Calu3 (cell line): ENCODE data around the gene KCNK10. TPM values are rescaled to one million over a fixed set of nuclear protein-coding genes. Genes with fewer than 3 reads are reported as not detected.

Source experiments
- BruUV-seq: library from RNA; stranded (reverse); fragments of 400-500 nt; replicated peaks from 2 replicates; lab custom pipeline; 2021; lab: Mats Ljungman, UMichigan
- CTCF ChIA-PET: fragments of 300-600 bp; sonication (Branson Sonifier 250); formaldehyde crosslinking; loops from one replicate; lab custom pipeline; 2022; ENCODE audit warnings: antibody characterized with exemption; lab: Charles Lee
- DNase-seq: peaks from one replicate; pipeline ENCODE4 v3.0.0; 2022
- H3K27ac Mint-ChIP-seq: one replicate; pipeline ENCODE4 v1.8.0; 2022; ENCODE audit warnings: mixed read lengths; ENCODE audit not compliant: unreplicated experiment
- H3K27me3 Mint-ChIP-seq: one replicate; pipeline ENCODE4 v1.8.0; 2022; ENCODE audit warnings: mixed read lengths; ENCODE audit not compliant: unreplicated experiment
- H3K36me3 Mint-ChIP-seq: one replicate; pipeline ENCODE4 v1.8.0; 2022; ENCODE audit warnings: mild to moderate bottlenecking, moderate library complexity, mixed read lengths; ENCODE audit not compliant: insufficient read depth, unreplicated experiment
- H3K4me1 Mint-ChIP-seq: one replicate; pipeline ENCODE4 v1.8.0; 2022; ENCODE audit warnings: mild to moderate bottlenecking, low read depth, mixed read lengths; ENCODE audit not compliant: unreplicated experiment
- H3K4me3 Mint-ChIP-seq: one replicate; pipeline ENCODE4 v1.8.0; 2022; ENCODE audit warnings: mild to moderate bottlenecking, low read depth, moderate library complexity, mixed read lengths; ENCODE audit not compliant: unreplicated experiment
- H3K9me3 Mint-ChIP-seq: one replicate; pipeline ENCODE4 v1.8.0; 2022; ENCODE audit warnings: low read depth, mixed read lengths; ENCODE audit not compliant: unreplicated experiment
- CTCF ChIP-seq: fragments of 200-600 bp; IDR thresholded peaks from one replicate; pipeline ENCODE4 v1.8.0; 2022; ENCODE audit warnings: antibody characterized with exemption; ENCODE audit not compliant: unreplicated experiment
- intact Hi-C: fragments of 100-400 bp; cut with micrococcal nuclease; formaldehyde crosslinking; loops from one replicate; pipeline ENCODE4 v1.10.0; 2022; ENCODE audit not compliant: unreplicated experiment
- total RNA-seq: library from RNA; stranded (reverse); gene quantifications from 2 replicates; pipeline ENCODE4 v1.2.3, GENCODE V29; 2022

Gene KCNK10
- total RNA-seq, 1 experiment from 2014 or later: not detected

- no peak for DNase-seq
- H3K9me3 Mint-ChIP-seq: no peaks in the 10 kb centered on the region
Measured at GRCh38 chr14:88258021-88258420, 65.0 kb downstream of the KCNK10 start.

GRCh38 chr14:88256997-88257950, 65.8 kb downstream of the KCNK10 start:
- no peaks in the 10 kb centered on the region for H3K4me1 Mint-ChIP-seq
- CTCF ChIA-PET: no interaction called here
- no peak overlapping the region for H3K4me3 Mint-ChIP-seq
- H3K9me3 Mint-ChIP-seq: no peaks in the 10 kb centered on the region
- no peak for DNase-seq
- intact Hi-C loops: no loop called here
- no peaks in the 10 kb centered on the region for H3K36me3 Mint-ChIP-seq
- TF ChIP-seq CTCF: no peak
- BruUV-seq: no TSS peak
- no peak overlapping the region for H3K27ac Mint-ChIP-seq
- H3K27me3 Mint-ChIP-seq: peaks cover 53% of the 10 kb centered on the region

More at GRCh38 chr14:88258021-88258420, 65.0 kb downstream of the KCNK10 start:
- Mint-ChIP-seq H3K4me1 (no peaks in the 10 kb centered on the region), H3K27ac (no peak overlapping the region), H3K27me3 (peaks cover 55% of the 10 kb centered on the region), H3K4me3 (no peak overlapping the region), H3K36me3 (no peaks in the 10 kb centered on the region)
- CTCF ChIA-PET: no interaction called here
- intact Hi-C loops: no loop called here
- TF ChIP-seq CTCF: no peak
- BruUV-seq: no TSS peak

GRCh38 chr14:88255798-88256197, 67.3 kb downstream of the KCNK10 start:
- DNase-seq: no peak
- Mint-ChIP-seq H3K27me3 (peaks cover 50% of the 10 kb centered on the region), H3K27ac (no peak overlapping the region), H3K9me3 (no peaks in the 10 kb centered on the region), H3K4me1 (no peaks in the 10 kb centered on the region), H3K36me3 (no peaks in the 10 kb centered on the region), H3K4me3 (no peak overlapping the region)
- CTCF ChIA-PET: no interaction called here
- intact Hi-C loops: no loop called here
- TF ChIP-seq CTCF: no peak
- no TSS peak for BruUV-seq

- Mint-ChIP-seq H3K4me1 (no peaks in the 10 kb centered on the region), H3K9me3 (no peaks in the 10 kb centered on the region), H3K4me3 (no peak overlapping the region), H3K27ac (no peak overlapping the region), H3K36me3 (no peaks in the 10 kb centered on the region), H3K27me3 (peaks cover 44% of the 10 kb centered on the region)
- DNase-seq: no peak
- no TSS peak for BruUV-seq
- intact Hi-C loops: no loop called here
- CTCF ChIA-PET: no interaction called here
- no peak for TF ChIP-seq CTCF
Measured at GRCh38 chr14:88255196-88255595, 67.9 kb downstream of the KCNK10 start.
